Hippocampal formation (tissue), 2 donors: ENCODE results near the gene MLYCD.
A peak's percentile ranks its signal among the peaks of the same experiment; 100 is the strongest.

Experiments
- DNase-seq, 2 donors: peaks; one replicate each; lab custom pipeline; 2025; lab: John Stamatoyannopoulos, UW

Gene MLYCD

DNA sequence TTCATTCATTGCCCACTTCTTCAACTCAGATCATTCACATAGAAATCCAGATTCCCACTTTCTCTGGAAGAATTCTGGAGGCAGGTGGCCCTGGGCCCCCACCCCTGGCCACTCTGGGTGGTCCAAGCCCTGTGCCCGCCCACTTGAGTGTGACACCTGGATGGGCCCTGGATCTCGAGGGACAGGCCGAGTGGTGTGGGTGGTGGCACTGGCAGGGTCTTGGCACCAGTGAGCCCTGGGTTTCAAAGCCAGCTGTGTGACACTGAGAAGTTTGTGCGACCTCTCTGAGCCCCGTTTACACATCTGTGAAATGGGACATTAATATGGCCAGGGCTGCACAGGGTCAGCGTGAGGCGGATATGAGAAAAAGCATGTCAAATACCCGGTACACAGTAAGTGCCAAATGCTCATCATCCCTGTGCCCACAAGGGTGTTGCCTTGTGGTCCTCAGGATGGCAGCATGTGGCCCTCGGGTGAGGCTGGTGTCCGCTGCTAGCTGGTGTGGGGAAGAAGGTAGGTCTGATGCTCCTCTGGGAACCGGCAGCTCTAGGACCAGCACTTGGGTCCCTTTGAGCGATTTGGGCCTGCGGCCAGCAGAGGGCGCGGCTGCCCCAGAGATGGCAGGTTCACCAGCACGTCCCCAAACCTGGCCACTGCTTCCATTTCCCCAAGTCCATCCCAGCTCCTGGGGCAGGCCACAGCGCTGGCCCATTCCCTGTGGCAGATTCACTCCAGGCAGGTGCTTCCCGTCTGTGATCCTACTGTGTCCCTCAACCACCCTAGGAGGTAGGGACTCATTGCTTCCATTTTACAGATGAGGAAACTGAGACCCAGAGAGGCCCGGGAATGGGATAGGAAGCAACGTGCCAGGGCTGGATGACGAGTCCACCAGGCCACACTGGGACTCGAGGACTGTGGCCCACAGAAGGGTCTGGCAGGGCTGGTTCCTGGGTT, 57.7 kb downstream of the MLYCD start:
- peak; percentile 49 to 50 for DNase-seq

DNA sequence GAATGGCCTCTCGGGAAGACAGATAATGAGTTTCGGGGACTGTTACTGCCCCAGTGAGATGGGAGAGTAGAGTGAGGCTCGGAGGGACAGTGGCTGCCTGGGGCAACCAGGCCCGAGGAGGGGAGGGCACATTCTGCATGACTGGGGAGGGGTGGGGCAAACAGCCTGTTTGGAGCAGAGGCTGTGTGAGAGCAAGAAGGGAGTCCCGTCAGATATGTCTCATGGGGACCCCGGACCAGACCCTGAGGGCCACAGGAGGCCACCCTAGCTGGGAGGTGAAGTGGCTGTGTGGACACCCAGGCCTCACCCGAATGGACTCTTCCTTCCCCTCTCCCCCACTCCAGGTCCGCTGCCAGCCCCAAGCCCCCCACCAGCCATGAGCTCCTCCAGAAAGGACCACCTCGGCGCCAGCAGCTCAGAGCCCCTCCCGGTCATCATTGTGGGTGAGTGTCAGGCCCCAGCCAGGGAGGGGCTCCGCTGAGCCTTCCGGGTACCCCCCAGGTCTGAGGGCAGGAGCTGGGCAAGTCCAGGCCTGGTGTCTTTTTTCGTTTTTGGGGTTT, 58.5 kb downstream of the MLYCD start:
- no peak for DNase-seq

DNA sequence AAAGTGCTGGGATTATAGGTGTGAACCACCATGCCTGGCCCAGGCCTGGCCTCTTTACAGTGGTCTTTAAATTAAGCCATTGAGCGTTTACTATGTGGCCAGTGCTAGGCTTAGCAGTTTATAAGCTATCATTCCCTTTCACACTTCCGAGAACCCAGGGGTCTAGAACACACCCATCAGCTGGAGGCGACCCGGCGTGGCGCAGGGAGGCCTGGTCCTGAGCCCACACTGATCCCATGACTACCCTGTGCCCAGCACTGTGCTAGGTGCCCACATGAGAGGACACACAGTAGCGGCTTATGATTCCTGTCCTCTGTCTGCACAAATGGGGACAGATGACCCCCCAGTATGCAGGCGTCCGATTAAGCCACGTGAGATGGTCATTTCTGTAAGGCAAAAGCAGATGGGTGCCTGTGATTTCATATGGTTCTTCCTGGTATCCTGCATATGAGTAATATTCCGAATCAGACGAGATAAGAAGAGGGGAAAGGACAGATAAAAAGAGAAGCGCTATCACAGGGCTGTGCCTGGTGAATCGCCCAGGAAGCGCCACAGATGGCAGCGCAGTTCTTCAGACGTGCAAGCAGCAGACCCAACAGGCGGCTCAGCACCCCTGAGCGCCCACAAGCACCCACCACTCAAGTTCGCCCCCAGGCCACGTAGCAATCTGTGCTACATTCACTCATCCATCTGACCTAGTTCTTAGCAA, 59.4 kb downstream of the MLYCD start:
- no peak for DNase-seq

DNA sequence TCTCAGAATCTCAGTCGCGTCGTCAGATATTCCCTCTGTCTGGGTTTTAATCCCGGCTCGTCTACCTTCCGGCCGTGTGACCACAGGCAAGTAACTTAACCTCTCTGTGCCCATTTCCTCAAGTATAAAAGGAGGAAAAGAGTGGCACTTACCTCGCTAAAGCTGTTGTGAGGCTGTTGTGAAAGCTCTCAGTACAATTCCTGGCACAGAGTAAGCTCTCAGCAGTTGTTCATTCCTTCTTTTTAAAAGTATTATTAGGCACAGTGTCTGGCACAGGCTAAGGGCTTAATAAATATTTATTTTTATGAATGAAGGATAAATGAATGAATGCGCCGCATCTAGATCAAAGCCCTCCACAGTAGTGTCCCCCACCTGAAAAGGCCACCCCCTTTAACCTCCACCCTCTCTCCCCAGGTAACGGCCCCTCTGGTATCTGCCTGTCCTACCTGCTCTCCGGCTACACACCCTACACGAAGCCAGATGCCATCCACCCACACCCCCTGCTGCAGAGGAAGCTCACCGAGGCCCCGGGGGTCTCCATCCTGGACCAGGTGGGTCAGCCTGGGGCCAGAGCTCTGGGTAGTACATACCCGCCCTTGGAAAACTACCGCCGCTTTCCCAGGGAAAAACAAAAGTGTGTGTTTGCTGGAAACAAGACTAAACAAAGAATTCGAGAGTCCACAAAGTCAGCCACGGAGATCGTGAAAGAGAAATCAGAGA, 60.1 kb downstream of the MLYCD start:
- DNase-seq, result no peak

DNA sequence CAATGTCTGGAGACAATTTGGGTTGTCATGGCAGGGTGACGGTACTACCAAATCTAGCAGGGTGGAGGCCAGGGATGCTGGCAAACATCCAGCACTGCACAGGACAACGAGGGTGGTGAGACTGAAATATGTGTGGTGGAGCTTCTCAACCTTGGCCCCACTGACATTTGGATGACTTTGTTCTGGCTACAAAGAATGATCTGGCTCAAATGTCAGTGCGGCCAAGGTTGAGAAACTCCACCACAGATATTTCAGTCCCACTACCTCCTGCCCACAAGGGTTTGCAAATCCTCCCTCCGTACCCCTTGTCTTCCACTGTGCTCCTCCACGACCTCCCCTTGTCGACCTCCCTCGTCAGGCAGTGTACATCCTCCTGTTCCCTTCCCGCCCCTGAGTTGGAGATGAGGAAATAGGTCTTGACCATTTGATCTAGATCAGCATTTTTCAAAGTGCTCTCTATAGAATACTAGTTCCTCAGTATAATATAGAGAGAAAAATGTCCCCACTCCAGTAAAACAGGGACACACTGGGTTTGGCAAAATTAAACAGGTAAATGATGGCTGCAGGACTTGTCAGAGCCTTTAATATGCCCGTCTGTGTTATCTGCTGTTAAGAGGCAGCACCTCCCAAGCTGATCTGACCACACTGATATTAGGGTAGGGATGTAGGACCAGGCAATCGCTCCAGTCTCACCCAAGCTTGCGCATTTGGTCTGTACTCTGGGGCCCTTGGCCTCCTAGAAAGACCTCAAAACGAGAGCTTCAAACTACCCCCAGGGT, 60.9 kb downstream of the MLYCD start:
- DNase-seq, result no peak

DNA sequence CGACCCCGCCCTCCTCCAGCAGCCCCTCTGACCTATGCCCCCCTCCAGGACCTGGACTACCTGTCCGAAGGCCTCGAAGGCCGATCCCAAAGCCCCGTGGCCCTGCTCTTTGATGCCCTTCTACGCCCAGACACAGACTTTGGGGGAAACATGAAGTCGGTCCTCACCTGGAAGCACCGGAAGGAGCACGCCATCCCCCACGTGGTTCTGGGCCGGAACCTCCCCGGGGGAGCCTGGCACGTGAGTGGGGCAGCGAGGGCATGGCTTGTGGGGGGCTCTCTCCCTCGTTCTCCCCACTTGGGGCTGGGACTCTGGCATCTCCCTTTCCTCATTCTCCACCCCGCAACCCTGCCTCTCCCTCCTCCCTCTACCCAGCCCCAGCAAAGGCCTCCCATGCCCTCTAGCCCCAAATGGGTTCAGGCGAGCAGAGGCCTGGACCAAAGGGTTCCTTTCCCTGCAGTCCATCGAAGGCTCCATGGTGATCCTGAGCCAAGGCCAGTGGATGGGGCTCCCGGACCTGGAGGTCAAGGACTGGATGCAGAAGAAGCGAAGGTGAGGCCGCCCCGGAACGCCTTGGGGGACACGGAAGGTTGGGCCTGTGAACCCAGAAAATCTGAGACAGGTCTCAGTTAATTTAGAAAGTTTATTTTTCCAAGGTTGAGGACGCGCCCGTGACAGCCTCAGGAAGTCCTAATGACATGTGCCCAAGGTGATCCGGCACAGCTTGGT, 61.8 kb downstream of the MLYCD start:
- DNase-seq, result no peak

DNA sequence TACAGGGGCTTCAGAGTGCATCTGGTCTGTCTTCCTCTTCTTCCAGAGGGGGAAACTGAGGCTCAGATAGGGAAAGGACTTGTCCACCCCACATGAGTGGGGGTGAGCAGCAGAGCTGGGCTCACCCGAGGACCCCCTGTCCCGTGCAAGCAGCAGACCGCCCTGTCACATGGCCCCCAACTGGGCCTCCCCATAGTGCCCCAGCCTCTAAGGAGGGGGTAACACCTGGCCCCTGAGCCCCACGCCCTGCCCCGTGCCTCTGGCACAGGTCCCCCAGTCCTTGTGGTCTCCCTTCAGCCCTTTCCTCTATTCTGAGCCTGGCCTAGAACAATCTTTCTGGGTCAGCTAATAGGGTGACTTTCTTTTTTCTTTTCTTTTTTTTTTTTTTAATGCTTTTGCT, 62.7 kb downstream of the MLYCD start:
- no peak for DNase-seq

DNA sequence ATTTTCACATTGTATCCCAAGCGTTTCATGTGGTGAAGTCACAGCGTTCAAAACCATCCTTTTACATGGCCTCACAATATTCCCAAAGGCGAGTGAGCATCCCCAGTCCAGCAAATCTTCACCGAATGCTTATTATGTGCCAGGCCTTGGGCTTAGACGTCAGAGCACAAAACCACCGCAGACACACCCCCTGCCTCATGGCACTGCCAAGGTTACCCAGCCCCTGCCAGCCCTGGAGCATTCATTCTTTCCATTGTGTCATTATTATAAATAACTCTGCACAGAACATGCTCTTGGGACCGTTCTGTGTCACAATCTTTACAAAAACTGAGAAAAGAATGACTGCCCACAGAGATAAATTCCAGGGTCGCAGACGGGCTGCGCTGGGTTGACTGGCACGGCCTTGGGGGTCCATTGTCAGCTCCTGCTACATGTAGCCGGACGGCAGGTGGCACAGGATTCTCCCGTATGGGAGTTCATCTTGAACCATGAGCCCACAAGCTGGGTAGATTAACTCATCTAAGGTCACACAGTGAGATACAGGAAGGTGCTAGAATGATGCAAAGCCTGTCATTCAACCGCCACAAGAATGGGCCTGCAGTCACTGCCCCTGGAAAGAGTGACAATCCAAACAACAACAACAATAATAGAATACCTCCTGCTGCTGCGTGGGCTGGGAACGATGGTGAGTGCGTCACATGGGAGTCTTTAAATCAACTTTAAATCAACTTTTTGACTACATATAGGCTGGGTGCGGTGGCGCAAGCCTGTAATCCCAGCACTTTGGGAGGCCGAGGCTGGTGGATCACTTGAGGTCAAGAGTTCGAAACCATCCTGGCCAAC, 64.6 kb downstream of the MLYCD start:
- no peak for DNase-seq

DNA sequence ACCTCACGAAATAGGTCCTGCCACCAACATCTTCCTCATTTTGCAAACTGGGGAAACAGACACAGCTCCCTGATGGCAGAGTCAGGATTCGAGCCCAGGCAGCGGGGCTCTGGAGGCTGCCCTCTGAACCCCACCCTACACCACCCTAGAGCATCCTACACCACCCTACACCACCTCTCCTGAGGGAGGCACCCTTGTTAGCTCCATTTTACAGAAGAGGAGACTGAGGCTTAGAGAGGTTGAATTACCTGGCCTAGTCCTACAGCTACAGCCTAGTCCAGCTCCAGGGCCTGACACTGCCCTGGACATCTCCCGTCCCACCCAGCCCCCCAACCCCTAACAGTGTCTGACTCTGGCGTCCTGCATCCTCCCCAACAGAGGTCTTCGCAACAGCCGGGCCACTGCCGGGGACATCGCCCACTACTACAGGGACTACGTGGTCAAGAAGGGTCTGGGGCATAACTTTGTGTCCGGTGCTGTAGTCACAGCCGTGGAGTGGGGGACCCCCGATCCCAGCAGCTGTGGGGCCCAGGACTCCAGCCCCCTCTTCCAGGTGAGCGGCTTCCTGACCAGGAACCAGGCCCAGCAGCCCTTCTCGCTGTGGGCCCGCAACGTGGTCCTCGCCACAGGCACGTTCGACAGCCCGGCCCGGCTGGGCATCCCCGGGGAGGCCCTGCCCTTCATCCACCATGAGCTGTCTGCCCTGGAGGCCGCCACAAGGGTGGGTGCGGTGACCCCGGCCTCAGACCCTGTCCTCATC, 65.9 kb downstream of the MLYCD start:
- no peak for DNase-seq

DNA sequence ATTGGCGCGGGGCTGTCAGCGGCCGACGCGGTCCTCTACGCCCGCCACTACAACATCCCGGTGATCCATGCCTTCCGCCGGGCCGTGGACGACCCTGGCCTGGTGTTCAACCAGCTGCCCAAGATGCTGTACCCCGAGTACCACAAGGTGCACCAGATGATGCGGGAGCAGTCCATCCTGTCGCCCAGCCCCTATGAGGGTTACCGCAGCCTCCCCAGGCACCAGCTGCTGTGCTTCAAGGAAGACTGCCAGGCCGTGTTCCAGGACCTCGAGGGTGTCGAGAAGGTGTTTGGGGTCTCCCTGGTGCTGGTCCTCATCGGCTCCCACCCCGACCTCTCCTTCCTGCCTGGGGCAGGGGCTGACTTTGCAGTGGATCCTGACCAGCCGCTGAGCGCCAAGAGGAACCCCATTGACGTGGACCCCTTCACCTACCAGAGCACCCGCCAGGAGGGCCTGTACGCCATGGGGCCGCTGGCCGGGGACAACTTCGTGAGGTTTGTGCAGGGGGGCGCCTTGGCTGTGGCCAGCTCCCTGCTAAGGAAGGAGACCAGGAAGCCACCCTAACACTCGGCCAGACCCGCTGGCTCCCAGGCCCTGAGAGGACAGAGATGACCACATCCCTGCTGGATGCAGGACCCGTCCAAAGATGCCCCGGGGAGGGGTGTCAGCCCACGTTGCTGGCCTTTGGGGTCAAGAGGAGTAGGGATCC, 66.7 kb downstream of the MLYCD start:
- DNase-seq, result no peak

DNA sequence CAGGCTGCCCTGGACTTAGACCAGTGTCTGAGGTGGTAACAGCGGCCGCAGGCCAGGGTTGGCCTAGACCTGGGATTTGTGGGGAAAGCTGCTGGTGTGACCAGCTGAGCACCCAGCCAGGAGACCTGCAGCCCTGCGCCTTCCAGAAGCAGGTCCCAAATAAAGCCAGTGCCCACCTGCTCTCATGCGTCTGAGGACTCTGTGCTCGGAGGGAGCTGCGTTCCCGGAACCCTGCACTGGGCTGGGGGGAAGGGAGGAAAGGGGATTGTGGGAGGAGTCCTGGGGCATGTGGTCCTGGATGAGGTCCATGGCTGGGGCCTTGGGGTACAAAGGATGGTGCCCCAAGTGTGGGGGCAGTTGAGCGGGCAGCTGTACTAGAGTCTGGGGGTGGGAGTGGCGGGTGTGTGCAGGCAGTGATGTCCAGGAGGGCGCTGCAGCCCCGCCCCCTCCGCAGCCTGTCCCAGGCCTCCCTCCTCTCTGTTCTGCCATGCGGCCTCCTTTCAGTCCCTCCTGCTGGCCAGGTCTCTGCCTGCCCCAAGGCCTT, 67.3 kb downstream of the MLYCD start:
- no peak for DNase-seq

DNA sequence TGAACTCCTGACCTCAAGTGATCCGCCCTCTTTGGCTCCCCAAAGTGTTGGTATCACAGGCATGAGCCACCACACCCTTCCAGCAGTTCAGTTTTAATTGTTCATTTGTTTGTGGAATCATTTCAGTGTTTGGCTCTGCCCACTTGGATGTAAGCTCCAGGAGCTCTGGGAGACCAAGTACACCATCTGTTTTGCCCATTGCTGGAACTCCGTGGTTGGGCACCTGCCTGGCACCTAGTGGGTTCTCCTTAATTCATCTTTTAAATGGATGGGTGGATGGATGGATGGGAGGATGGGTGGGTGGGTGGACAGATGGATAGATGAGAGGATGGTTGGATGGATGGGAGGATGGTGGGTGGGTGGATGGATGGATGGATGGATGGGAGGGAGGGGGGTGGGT, 68.2 kb downstream of the MLYCD start:
- DNase-seq, result no peak

DNA sequence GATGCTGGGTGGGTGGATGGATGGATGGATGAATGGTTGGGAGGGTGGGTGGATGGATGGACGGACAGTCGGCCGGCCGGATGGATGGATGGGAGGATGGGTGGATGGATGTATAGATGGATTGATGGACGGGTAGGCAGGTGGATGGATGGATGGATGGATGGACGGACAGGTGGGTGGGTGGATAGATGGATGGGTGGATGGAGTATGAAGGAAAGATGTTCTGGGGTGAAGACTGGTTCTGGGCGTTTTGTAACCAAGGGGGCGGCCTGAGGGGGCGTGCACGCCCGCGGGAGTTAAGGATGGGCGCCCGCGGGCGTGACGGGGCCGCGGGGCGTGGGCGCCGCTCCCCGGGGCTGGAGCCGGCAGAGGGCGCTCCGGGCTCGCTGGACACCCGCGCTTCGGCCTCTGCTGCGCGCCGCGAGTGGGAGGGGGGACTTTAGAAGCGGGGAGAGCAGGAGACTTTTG, 69.0 kb downstream of the MLYCD start, which contains the start of gene NECAB2:
Gene NECAB2, plus strand, starts transcription at position 407 of the 468 bp plus-strand sequence. CDS start 405 bp downstream, outside the sequence.
- peak in 1 of 2 donors; percentile 29 for DNase-seq

DNA sequence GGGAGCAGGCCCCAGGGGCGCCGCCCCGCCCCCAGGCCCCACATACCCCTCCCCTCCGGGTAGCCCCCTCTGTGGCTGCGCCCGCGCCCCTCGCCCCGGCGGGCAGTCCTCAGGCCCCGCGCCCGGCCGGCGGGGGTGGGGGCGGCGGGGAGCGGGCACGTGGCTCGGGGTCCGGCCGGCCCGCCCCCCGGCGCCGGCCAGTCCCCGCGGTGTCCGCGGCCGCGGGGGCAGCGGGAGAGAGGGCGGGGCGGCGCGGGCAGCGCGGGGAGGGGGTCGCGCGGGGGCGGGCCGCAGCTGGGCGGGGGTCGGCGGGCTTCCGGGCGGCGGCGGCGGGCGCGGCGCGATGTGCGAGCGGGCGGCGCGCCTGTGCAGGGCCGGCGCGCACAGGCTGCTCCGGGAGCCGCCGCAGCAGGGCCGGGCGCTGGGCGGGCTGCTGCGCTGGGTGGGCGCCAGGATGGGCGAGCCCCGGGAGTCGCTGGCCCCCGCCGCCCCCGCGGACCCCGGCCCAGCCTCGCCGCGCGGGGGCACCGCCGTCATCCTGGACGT, 69.5 kb downstream of the MLYCD start:
- DNase-seq, result no peak

DNA sequence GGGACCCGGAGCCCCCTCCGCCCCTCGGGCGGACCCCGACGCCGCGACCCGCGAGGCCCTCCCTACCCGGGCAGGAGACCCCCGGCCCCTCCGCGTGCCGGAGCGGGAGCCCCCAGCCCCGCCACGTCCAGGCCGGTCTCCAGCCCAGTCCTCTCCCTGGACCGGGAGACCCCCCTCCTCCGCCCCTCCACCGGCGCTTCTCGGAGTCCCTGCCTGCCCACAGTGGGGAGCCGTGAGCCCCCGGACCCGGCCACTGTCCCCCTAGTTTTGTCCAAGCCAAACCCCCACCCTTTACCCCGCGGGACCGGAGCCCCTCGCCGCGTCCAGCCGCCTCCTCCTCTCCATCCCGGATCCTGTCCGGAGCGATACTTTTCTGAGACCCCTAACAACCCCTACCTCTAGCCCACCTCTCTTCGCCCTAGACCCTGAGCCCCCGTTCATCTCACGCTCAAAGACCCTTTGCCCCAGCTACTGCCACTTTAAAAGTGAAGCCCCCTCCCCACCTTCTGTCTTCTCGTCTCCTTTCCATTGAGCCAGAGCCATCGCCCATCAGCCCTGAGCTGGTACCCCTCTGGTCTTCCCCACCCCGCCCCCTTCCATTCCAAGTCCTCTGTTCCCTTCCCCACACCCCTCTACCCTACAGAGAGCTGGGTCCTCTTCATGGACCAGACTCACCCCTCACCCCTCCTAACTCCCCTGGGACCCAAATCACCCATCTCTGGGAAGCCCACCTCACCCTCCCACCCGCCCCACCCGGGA, 70.2 kb downstream of the MLYCD start:
- DNase-seq, result no peak

DNA sequence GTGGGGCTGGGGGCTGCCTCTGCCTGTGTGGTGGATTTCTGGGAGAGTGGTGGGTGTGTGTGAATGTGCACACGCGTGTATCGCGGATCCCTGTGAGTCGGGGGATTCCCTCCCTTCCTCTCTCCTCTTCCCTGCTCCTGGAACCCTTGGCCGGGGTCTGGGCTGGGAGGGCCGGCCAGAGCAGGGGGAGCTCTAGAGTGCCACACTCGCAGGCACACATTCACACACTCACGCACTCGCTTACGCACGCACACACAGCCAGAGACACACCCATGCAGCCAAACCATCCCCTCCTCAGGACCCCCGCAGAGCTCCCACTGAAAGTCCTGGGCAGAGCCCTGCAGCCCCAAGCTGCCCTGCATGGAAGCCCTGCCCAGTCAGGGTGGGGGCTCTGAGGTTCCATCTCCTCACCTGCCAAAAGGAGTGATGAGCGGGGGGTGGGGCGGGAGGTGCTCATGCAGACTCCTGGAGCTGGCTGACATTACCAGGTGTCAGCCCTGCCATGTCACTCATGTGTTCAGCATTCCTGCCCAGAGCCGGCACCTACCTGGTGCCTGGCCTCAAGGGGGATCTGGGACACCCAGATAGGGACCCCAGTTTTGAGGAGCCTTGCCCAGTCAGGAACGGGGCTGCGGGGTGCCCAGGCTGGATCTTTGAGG, 71.0 kb downstream of the MLYCD start:
- no peak for DNase-seq
